Caco-2 (cell line): ENCODE measurements around the gene SORCS2. TPM values are rescaled to one million over a fixed set of nuclear protein-coding genes. Genes with fewer than 3 reads are reported as not detected.

ENCODE experiments used
- BruUV-seq: library from RNA; stranded (reverse); fragments of 400-500 nt; replicated peaks from 2 replicates; lab custom pipeline; 2021; lab: Mats Ljungman, UMichigan
- CTCF ChIA-PET: fragments of 300-600 bp; sonication (Branson Sonifier 250); formaldehyde crosslinking; loops from one replicate; lab custom pipeline; 2022; ENCODE audit warnings: antibody characterized with exemption; lab: Charles Lee
- POLR2A ChIA-PET: fragments of 300-600 bp; sonication (Branson Sonifier 250); formaldehyde crosslinking; loops from one replicate; lab custom pipeline; 2022; ENCODE audit warnings: antibody characterized with exemption; lab: Charles Lee
- DNase-seq, 2 experiments: peaks; one replicate each; pipeline versions ENCODE4 v3.0.0 to v3.0.0-alpha.2; 2020 to 2022
- H3K27me3 ChIP-seq: replicated peaks from 2 replicates; pipeline ENCODE4 v1.6.0; 2011; ENCODE audit warnings: low read length; ENCODE audit not compliant: control insufficient read depth, insufficient read depth
- H3K36me3 ChIP-seq: 2 replicates; pipeline ENCODE4 v1.5.1; 2011; ENCODE audit warnings: low read length; ENCODE audit not compliant: control insufficient read depth, insufficient read depth
- H3K4me1 ChIP-seq: fragments of 250-450 bp; sonication (Bioruptor Pico); 2 replicates; pipeline ENCODE4 v1.5.1; 2020; ENCODE audit warnings: mild to moderate bottlenecking
- H3K4me3 ChIP-seq: 2 replicates; pipeline ENCODE4 v1.5.1; 2011; ENCODE audit warnings: low read depth, mild to moderate bottlenecking, control low read depth, low read length
- H3K9me3 ChIP-seq: fragments of 250-450 bp; sonication (Bioruptor Pico); 2 replicates; pipeline ENCODE4 v1.5.1; 2020; ENCODE audit warnings: mild to moderate bottlenecking, moderate library complexity
- H3K27ac Mint-ChIP-seq: one replicate; pipeline ENCODE4 v1.8.0; 2022; ENCODE audit warnings: mixed read lengths; ENCODE audit not compliant: unreplicated experiment
- H3K27me3 Mint-ChIP-seq: one replicate; pipeline ENCODE4 v1.8.0; 2022; ENCODE audit warnings: mixed read lengths; ENCODE audit not compliant: insufficient read depth, unreplicated experiment
- H3K36me3 Mint-ChIP-seq: one replicate; pipeline ENCODE4 v1.8.0; 2022; ENCODE audit warnings: mild to moderate bottlenecking, mixed read lengths; ENCODE audit not compliant: insufficient read depth, unreplicated experiment
- H3K4me1 Mint-ChIP-seq: one replicate; pipeline ENCODE4 v1.8.0; 2022; ENCODE audit warnings: low read depth, mixed read lengths; ENCODE audit not compliant: unreplicated experiment
- H3K4me3 Mint-ChIP-seq: one replicate; pipeline ENCODE4 v1.8.0; 2022; ENCODE audit warnings: mild to moderate bottlenecking, moderate library complexity, mixed read lengths; ENCODE audit not compliant: unreplicated experiment
- H3K9me3 Mint-ChIP-seq: one replicate; pipeline ENCODE4 v1.8.0; 2022; ENCODE audit warnings: mixed read lengths; ENCODE audit not compliant: unreplicated experiment
- intact Hi-C: fragments of 100-400 bp; cut with micrococcal nuclease; formaldehyde crosslinking; loops from one replicate; pipeline ENCODE4 v1.10.0; 2022; ENCODE audit not compliant: unreplicated experiment
- total RNA-seq: library from RNA; stranded (reverse); gene quantifications from 2 replicates; pipeline ENCODE4 v1.2.3, GENCODE V29; 2022
- TF ChIP-seq, protein P1 (sequence below), 2 experiments: fragments of 200-600 bp in 1 of 2; IDR thresholded peaks; 1 replicate in 1 of 2; 2 replicates in 1 of 2; pipeline versions ENCODE4 v1.5.1 to v1.8.0; 2011 to 2022; ENCODE audit warnings: antibody characterized with exemption in 1 of 2, control low read depth in 1 of 2, inconsistent platforms in 1 of 2, low read depth in 1 of 2, low read length in 1 of 2, mild to moderate bottlenecking in 1 of 2, moderate library complexity in 1 of 2; ENCODE audit not compliant: insufficient read depth in 1 of 2, severe bottlenecking in 1 of 2, unreplicated experiment in 1 of 2

Gene SORCS2
- total RNA-seq, 1 experiment from 2014 or later = 1.6 TPM

DNA sequence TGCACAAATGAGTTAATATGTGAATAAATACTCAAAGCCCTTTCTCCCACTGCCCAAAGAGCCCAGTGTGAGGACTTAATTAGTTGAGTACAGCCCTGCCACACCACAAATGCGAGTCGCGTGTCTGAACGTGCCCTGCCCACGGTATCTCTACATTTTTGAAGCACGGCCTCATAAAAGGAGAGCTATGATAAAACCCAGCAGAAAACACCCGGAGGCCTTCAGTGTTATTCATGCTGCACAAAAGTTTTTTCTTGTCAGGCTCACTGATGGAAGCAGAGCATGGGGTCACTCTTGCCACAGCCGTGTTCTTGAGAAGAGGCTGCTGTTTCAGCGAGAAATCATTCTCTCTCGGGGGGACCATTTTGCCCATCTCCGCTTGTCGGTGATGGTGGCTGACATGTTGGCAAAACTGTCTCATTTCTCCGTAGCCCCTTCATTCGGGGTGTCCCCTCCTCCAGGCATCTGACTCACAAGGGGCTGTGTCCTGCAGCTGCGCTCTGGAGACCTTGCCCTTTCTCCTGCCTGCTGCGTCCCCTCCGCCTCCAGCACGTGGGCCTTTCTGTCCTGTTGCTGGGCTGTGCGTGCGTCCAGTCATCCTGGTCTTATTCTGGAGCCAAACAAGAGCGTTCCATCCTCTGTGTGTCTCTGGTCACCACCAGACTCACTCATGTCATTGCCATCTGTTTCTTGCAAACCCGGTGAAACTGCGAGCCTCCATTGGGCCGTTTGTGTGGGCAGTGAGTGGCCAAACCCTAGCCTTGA, 88.8 kb downstream of the SORCS2 start:
- Mint-ChIP-seq H3K36me3 (no peaks in the 10 kb centered on the region), H3K27me3 (no peaks in the 10 kb centered on the region), H3K4me1 (no peaks in the 10 kb centered on the region), H3K27ac (no peak overlapping the region), H3K9me3 (no peaks in the 10 kb centered on the region), H3K4me3 (no peak overlapping the region)
- CTCF ChIA-PET = no interaction called here
- H3K4me3 ChIP-seq = no peak overlapping the region
- no TSS peak for BruUV-seq
- no peak for DNase-seq
- peaks cover 9% of the 10 kb centered on the region; the same call in 1 of the 2 replicates for H3K4me1 ChIP-seq
- TF ChIP-seq, protein P1, sequence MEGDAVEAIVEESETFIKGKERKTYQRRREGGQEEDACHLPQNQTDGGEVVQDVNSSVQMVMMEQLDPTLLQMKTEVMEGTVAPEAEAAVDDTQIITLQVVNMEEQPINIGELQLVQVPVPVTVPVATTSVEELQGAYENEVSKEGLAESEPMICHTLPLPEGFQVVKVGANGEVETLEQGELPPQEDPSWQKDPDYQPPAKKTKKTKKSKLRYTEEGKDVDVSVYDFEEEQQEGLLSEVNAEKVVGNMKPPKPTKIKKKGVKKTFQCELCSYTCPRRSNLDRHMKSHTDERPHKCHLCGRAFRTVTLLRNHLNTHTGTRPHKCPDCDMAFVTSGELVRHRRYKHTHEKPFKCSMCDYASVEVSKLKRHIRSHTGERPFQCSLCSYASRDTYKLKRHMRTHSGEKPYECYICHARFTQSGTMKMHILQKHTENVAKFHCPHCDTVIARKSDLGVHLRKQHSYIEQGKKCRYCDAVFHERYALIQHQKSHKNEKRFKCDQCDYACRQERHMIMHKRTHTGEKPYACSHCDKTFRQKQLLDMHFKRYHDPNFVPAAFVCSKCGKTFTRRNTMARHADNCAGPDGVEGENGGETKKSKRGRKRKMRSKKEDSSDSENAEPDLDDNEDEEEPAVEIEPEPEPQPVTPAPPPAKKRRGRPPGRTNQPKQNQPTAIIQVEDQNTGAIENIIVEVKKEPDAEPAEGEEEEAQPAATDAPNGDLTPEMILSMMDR (IDR thresholded peaks at IDR 0.05; ENCODE audit: insufficient read depth in 1 of 2, low read depth in 1 of 2, low read length in 1 of 2, severe bottlenecking in 1 of 2, unreplicated experiment in 1 of 2) = no peak
- POLR2A ChIA-PET = no interaction called here
- H3K9me3 ChIP-seq = no peaks in the 10 kb centered on the region
- intact Hi-C loops = no loop called here
- no peaks in the 10 kb centered on the region for H3K36me3 ChIP-seq
- no peaks in the 10 kb centered on the region for H3K27me3 ChIP-seq

DNA sequence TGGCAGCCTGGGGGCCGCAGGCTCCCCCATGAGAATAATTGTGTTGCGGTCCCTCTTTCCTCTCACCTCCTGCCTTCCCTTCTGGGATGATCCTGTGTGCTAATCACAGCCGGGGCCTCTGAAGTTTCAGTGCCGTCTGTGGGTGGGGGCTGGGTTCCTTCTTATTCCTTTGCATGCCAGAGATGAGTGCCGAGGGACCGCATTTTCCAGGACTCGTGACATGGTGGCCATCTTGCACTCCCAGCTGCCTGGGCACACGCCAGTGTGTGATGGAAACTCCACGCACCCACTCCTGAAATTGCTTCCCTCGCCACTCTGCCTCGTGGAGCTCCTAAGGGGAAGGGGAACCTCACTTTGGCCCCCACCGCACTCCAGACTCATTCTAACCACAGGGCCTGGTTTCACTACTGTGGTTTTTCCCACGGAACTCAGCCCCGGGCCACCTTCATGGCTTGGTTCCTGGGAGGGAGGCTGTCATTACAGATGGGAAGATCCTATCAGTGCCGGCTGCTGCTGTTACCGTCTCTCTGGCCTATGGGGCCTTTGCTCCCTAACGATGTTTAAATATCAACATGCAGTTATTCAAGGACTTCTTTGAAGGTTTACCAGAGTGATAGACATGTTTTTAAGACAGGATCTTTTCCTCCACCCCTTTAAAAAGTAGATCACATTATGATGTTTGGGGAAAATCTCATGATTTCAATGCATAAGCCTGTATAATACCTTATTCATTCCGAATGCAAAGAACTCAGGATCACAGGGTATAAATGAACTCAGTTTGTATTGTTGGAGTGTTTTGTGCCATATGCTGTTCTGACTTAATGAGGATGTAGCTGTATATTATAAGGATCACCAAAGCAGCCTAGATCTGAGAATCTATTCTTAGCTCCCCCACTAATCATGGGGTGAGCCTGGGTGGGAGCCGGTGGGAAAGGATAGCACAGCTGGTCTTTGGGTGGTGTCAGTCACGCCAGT, 89.6 kb downstream of the SORCS2 start:
- no peaks in the 10 kb centered on the region for H3K27me3 Mint-ChIP-seq
- H3K4me3 Mint-ChIP-seq = no peak overlapping the region
- H3K9me3 Mint-ChIP-seq = no peaks in the 10 kb centered on the region

More for the DNA sequence above, 89.6 kb downstream of the SORCS2 start:
- no TSS peak for BruUV-seq
- TF ChIP-seq, protein P1 (IDR thresholded peaks at IDR 0.05; ENCODE audit: insufficient read depth in 1 of 2, low read depth in 1 of 2, low read length in 1 of 2, severe bottlenecking in 1 of 2, unreplicated experiment in 1 of 2) = no peak
- ChIA-PET POLR2A (no interaction called here), CTCF (no interaction called here)
- Mint-ChIP-seq H3K4me1 (no peaks in the 10 kb centered on the region), H3K36me3 (no peaks in the 10 kb centered on the region), H3K27ac (no peak overlapping the region)
- Histone ChIP-seq H3K36me3 (no peaks in the 10 kb centered on the region), H3K9me3 (no peaks in the 10 kb centered on the region), H3K4me1 (peaks cover 9% of the 10 kb centered on the region; the same call in 1 of the 2 replicates), H3K27me3 (no peaks in the 10 kb centered on the region), H3K4me3 (no peak overlapping the region)
- intact Hi-C loops = no loop called here
- DNase-seq = no peak
